RWPE1 (cell line): Measurements from ENCODE around the gene GOLT1B.

Experiments used
- CTCF ChIA-PET: fragments of 350-600 bp; sonication (Branson Sonifier 250); formaldehyde crosslinking; extraction: SDS; loops from one replicate; lab custom pipeline; 2021; lab: Yijun Ruan, JAX
- POLR2A ChIA-PET: fragments of 400-600 bp; formaldehyde crosslinking; extraction: SDS; loops from one replicate; lab custom pipeline; 2020; ENCODE audit warnings: antibody characterized with exemption; ENCODE audit not compliant: low non-redundant PET; lab: Yijun Ruan, JAX
- DNase-seq: peaks from one replicate; pipeline ENCODE4 v3.0.0; 2012; ENCODE audit warnings: low spot score
- H3K27ac ChIP-seq: fragments of 450-650 bp; 2 replicates; pipeline ENCODE4 v1.5.1; 2017
- TF ChIP-seq, protein P1 (sequence below): fragments of 450-650 bp; conservative IDR thresholded peaks from 2 replicates; pipeline ENCODE4 v1.5.1; 2017; ENCODE audit warnings: low read depth, mild to moderate bottlenecking

Gene GOLT1B

DNA sequence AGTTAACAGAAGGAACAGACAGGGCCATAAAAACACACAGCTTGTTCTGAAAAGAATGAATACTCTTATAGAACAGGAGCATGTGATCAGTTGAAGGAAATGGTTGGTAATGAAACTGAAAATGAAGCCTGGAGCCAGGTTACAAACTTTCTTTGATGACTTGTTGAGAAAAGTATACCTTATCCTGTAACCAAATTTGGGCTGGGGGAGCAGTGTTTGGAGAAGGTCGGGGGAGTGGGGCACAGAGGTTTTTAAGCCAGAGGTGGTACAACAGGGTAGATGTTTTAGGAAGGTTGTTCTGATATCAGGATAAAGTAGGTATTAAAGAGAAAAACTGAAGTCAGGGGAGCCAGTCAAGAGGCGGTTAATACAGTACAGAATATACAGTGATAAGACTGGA, 8.2 kb downstream of the GOLT1B start:
- ChIA-PET POLR2A (no interaction called here), CTCF (interaction anchor here (1.0 kb wide), 1 partner anchor 13 kb away, joined by 3 read pairs; no protein-coding TSS in a partner anchor)
- H3K27ac ChIP-seq, result no peak overlapping the region
- DNase-seq, result no peak
- TF ChIP-seq, protein P1, sequence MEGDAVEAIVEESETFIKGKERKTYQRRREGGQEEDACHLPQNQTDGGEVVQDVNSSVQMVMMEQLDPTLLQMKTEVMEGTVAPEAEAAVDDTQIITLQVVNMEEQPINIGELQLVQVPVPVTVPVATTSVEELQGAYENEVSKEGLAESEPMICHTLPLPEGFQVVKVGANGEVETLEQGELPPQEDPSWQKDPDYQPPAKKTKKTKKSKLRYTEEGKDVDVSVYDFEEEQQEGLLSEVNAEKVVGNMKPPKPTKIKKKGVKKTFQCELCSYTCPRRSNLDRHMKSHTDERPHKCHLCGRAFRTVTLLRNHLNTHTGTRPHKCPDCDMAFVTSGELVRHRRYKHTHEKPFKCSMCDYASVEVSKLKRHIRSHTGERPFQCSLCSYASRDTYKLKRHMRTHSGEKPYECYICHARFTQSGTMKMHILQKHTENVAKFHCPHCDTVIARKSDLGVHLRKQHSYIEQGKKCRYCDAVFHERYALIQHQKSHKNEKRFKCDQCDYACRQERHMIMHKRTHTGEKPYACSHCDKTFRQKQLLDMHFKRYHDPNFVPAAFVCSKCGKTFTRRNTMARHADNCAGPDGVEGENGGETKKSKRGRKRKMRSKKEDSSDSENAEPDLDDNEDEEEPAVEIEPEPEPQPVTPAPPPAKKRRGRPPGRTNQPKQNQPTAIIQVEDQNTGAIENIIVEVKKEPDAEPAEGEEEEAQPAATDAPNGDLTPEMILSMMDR, result no peak

DNA sequence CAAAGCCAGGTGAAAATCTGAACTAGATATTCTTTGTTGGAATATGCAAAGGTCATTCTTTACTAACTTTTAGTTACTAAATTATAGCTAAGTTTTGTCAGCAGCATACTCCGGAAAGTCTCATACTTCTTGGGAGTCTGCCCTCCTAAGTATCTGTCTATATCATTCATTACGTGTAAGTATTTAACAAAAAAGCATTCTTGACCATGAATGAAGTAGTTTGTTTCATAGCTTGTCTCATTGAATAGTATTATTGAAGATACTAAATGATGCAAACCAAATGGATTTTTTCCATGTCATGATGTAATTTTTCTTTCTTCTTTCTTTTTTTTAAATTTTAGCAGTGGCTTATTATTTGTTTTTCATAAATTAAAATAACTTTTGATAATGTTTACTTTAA, 14.7 kb downstream of the GOLT1B start:
- TF ChIP-seq, protein P1, result no peak
- ChIA-PET CTCF (no interaction called here), POLR2A (no interaction called here)
- DNase-seq, result no peak
- H3K27ac ChIP-seq, result no peak overlapping the region

DNA sequence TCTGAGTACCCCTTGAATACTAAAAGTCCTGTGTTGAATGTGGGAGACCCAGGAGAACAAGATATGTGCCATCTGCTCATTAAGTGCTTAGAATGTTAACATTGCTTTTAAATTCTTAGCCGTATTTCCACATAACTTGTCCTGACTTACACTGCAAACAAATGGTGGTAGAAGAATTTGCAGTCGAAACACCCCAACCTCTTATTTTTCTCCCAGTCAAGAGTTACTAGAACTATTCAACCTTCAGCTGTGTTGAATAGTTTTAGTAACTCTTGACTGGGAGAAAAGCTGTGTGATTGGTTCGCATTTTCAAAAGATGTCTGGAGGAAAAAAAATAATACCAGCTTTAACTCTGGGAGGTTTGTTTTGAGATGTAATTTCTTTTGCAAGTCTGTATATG, 16.9 kb downstream of the GOLT1B start:
- TF ChIP-seq, protein P1, result no peak
- no peak overlapping the region for H3K27ac ChIP-seq
- POLR2A ChIA-PET, result no interaction called here
- CTCF ChIA-PET, result no interaction called here
- DNase-seq, result no peak

DNA sequence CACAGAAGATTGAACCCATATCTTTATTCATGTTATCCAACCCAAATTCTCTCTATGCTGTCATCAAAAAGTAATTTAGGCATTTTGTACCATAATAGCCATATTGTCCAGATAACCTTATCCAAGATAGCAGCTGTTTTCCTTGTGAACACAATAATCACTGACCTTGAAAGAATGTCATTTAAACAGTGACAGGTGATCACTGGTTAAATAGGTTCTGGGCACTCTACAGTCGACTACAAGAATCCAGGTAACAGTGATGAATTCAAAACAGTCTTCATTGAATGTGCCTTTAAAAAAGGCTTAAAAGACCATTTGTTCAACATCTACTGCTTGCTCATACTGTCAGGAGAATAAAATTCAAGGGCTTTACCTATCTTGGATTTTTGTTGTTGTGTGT, 20.0 kb downstream of the GOLT1B start:
- TF ChIP-seq, protein P1, result no peak
- POLR2A ChIA-PET, result no interaction called here
- CTCF ChIA-PET, result interaction anchor here (0.6 kb wide), 1 partner anchor 20 kb away, joined by 3 read pairs; no protein-coding TSS in a partner anchor

DNA sequence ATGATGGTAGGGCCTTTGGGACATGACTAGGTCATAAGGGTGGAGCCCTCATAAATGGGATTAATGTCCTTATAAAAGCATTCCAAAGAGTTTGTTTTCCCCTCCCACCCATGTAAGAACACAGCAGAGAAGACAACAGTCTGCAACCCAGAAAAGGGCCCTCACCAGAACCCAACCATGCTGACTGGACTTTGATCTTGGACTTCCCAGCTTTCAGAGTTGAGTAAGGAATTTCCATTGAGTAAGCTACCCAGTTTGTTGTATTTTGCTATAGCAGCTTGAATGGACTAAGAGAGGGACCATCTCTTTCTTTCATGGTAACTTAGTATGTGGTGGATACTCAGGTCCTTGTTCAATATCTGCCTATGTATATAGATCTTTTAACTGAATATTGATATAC, 21.6 kb downstream of the GOLT1B start:
- DNase-seq, result no peak
- H3K27ac ChIP-seq, result no peak overlapping the region
- ChIA-PET POLR2A (no interaction called here), CTCF (no interaction called here)
- TF ChIP-seq, protein P1, result no peak

More for the DNA sequence above, 20.0 kb downstream of the GOLT1B start:
- no peak for DNase-seq
- no peak overlapping the region for H3K27ac ChIP-seq

DNA sequence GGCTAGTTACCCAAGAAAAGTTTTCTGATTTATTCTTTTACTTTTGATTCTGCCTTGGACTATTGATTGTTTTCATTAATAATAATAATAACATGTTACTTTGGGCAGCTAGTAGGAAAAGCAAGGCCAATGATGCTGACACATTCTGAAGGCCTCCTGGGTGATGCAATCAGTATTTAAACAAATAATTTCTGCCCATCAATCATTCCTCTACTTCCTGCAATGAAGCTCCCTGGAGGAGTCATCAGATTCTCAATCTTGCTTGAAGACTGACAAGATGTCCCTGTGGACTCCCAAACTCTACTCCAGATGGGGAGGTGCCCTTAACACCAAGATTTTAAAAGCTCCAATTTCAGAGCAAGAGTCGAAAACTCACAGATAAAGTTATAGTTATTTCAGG, 24.5 kb downstream of the GOLT1B start, which contains the start of gene SPX:
Gene SPX (plus strand): TSS at position 244 of the 400 bp plus-strand sequence. CDS start 177 bp downstream, outside the sequence.
- ChIA-PET POLR2A (no interaction called here), CTCF (no interaction called here)
- peak; percentile 34 for DNase-seq

More for the DNA sequence above, 24.5 kb downstream of the GOLT1B start, which contains the start of gene SPX:
- H3K27ac ChIP-seq, result no peak within 1 kb of the TSS
- TF ChIP-seq, protein P1, result no peak
